SK-MEL-5 (cell line): ENCODE measurements around the gene PLRG1. TPM values are rescaled to one million over a fixed set of nuclear protein-coding genes. Genes with fewer than 3 reads are reported as not detected.
A peak's percentile ranks its signal among the peaks of the same experiment; 100 is the strongest.
"Not testable (repeated sequence)": the region's sequence is repeated elsewhere in the genome, so short reads cannot be mapped to it uniquely, and the experiment has no call there.

Experiments used
- DNase-seq: peaks from one replicate; pipeline ENCODE4 v3.0.0-alpha.2; 2016; ENCODE audit warnings: low read depth, low spot score
- in situ Hi-C: cut with HindIII; loops from 2 replicates; pipeline ENCODE4 v1.10.0; 2016; ENCODE audit warnings: low sequenced_read_pairs, high pct_unique_total_duplicates, low pct_unique_long_range_greater_than_20kb
- polyA plus RNA-seq, 2 experiments: library from polyadenylated mRNA; depleted of rRNA; stranded (reverse); fragments of >200 nt; gene quantifications; 2 replicates each; pipeline ENCODE4 v1.2.3, GENCODE V29; 2015
- total RNA-seq: library from RNA; depleted of rRNA; stranded (reverse); fragments of >200 nt; shearing (Covaris generic); gene quantifications from 2 replicates; pipeline ENCODE4 v1.2.3, GENCODE V29; 2014; rRNA removed

PLRG1 gene
- 98.9 and 117 TPM in 2 replicates for total RNA-seq
- polyA plus RNA-seq (2015; cell fraction: cytosol; rRNA removed) = 77.2 and 77.8 TPM in 2 replicates
- 170 and 208 TPM in 2 replicates for polyA plus RNA-seq (2015; cell fraction: nucleus; rRNA removed)

DNA sequence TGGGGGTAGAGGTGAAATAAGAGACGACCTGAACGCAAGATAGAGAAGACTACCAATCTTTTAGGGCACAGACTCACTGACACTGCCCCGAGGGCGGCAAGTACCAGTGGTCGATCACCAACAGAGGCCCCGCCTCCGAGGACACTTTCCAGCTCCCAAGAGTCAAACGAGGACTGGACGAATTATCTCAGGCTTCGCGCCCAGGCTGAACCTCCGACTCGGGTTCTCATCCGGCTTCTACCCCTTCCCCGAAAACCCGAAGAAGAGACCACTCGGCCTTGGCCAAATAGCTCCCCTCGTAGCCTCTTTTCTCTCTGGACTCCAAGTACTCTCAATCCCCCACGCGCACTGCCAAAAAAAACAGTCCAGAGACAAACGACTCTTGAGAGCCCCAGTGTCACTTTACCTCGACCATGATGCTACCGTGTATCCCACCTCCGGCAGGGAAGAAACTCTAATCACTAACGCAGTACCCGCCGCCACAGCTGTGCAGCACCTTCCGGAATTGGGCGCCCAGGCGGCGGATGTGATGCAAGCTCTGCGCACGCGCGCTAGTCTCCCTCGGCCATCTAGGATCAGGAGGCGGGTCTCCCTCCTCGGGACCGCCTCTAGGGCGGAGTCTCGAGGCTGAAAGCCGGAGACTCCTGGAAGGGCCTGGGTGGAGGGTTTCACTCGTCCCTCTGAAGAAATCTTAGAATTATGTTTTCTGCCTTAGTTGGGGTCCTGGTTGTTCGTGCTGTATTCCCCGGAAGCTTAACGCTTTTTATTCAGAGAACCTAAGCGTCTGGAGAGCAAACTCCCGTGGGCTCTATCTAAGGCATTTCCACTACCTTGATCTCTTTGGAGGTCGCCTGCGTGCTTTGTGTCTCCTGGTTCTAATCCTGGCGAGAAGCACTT is at the start of gene PLRG1:
Gene PLRG1, minus strand, starts transcription at position 507 of the 897 bp plus-strand sequence. Its CDS starts 92 bp downstream, at position 415.
- in situ Hi-C loops = no loop called here
- DNase-seq = peak; percentile 94

DNA sequence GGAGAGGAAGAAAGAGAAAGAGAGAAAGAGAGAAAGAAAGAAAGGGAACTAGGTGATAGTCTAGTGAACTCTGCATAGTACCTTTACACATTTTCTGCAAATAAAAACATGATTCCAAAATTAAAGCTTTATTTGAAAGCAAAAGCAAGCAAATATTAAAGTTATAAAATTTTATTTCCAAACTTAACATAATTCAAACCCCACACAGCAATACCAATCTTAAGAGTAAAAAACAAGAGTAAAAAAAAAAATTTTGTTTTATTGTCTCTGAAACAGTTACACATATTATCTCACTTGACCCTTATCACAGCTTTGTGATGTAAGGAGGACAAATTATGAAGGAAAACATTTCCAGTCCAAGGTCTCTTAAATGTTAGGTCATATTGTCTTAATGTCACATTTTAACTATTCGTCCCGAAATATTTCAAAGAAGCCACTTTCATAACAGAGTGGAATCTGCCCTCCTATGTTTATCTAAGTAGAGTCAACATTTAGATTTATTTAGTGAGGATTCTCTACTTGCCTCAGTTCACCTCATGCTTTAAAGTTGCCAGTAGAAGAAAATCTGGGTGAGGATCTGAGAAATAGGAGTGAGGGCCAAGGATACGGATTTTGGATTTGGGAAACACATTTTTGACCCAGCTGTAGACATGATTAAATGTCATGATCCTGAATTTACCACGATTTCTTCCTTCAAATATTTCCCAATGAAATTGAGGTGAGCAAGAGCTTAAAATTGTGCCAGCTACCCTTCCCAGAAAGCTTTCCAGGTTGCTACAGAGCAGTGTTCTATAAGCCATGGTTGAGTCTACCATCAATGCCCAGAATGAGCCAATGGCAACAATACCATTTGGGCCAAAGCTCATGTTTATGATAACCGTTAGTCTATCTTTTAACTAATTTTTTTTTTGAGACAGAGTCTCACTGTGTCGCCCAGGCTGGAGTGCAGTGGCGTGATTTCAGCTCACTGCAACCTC is 47.9 kb upstream of the PLRG1 start:
- in situ Hi-C loops = no loop called here
- DNase-seq = no peak

DNA sequence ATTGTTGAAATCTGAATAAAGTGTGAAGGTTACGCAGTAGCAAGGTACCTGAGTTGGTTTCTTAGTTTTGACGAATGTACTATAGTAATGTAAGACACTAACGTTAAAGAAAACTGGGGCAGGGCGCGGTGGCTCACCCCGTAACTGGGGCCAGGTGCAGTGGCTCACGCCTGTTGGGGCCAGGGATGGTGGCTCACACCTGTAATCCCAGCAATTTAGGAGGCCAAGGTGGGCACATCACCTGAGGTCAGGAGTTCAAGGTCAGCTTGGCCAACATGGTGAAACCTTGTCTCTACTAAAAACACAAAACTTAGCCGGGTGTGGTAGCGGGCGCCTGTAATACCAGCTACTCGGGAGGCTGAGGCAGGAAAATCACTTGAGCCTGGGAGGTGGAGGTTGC is 47.1 kb upstream of the PLRG1 start:
- in situ Hi-C loops, DNase-seq: not testable (repeated sequence)

DNA sequence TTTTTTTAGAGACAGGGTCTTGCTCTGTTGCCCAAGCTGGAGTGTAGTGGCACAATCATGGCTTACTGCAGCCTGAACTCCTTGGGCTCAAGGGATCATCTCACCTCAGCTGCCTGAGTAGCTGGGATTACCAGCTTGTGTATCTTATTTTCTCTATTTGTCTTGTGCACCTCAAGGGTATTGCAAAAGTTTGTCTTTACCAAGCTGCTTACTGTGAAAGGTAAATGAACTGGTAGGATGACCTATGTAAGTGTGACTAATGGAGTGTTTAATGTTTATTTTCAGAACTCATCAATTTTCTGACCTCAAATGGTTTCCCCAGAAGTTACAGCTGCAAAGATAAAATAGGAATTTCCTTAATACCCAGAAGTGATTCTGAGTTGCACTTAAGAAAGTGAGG is 45.6 kb upstream of the PLRG1 start:
- DNase-seq = no peak
- in situ Hi-C loops = no loop called here

DNA sequence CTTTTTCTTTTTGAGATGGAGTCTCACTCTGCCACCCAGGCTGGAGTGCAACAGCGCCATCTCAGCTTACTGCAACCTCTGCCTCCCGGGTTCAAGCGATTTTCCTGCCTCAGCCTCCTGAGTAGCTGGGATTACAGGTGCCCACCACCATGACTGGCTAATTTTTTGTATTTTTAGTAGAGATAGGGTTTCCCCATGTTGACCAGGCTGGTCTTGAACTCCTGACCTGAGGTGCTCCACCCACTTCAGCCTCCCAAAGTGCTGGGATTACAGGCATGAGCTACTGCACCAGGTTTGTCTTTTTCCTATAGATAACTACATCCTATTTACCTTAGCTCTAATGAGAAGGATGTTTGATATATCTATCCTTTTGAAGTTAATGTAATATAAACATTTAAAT is 44.1 kb upstream of the PLRG1 start:
- in situ Hi-C loops, DNase-seq: not testable (repeated sequence)

DNA sequence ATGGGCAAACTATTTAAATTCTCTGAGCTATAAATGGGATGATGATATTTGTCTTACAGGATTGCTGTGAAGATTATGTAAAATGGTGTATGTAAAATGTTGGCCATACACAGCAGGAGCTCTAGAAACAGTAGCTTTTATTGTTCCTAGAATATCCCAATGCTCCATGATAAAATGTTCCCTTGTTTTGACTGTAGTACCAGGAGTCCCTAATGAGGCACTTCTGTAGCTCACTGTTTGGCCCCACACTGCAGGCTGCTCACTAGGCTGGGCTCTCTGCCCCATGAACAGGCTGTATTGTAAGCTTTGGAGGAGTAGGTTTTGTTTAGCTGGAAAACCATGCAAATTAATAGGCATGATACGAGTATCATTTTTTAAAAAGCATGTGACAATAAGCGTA is 43.7 kb upstream of the PLRG1 start:
- peak; percentile 90 for DNase-seq
- in situ Hi-C loops = no loop called here

DNA sequence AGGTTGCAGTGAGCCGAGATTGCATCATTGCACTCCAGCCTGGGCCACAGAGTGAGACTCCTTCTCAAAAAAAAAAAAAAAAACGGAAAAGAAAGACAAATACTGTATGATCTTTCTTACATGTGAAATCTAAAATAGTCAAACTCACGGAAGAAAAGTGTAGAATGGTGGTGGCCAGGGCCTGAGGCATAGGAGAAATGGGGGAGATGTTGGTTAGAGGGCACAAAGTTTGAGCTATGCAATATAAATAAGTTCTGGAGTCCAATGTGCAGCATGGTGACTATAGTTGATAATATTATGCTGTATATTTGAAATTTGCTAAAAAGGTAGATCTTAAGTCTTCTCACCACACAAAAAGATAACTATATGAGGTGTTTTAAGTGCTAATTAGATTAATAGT is 41.7 kb upstream of the PLRG1 start:
- no peak for DNase-seq
- in situ Hi-C loops = no loop called here

DNA sequence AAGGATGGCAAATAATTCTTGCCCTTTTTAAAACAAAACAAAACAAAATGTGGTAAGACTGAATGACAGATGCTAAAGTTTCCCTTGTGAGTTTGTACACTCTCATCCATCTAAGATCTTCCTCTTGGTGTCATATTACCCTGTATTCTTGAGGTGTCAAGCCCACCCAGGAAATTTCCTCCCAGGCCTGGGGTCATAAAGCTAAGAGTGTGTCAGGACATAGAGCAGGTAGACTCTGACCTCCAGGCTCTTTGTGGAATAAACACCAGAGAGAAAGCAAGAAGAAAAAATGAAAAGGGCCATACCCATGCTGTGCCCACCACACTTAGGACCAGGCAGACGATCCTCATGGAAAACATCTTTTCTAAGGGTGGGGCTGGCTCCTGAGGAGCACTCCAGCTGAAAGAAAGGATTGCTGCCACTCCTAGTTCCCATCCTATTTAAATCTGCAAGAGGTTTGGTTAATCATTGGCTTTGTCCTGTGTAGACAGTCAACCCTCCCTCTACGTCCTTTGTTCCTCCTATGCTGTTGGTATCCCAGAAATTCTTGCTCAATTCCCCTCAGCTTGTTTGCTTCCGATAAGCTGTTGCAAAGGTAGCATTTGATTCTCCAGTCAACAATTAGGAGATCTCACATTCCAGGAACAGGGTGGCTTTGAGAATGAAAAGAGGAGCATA is 40.3 kb upstream of the PLRG1 start, which contains the start of gene FGA:
Gene FGA, minus strand, starts transcription at position 414 of the 678 bp plus-strand sequence. Its CDS starts 55 bp downstream, at position 359.
- DNase-seq = no peak
- in situ Hi-C loops = no loop called here

DNA sequence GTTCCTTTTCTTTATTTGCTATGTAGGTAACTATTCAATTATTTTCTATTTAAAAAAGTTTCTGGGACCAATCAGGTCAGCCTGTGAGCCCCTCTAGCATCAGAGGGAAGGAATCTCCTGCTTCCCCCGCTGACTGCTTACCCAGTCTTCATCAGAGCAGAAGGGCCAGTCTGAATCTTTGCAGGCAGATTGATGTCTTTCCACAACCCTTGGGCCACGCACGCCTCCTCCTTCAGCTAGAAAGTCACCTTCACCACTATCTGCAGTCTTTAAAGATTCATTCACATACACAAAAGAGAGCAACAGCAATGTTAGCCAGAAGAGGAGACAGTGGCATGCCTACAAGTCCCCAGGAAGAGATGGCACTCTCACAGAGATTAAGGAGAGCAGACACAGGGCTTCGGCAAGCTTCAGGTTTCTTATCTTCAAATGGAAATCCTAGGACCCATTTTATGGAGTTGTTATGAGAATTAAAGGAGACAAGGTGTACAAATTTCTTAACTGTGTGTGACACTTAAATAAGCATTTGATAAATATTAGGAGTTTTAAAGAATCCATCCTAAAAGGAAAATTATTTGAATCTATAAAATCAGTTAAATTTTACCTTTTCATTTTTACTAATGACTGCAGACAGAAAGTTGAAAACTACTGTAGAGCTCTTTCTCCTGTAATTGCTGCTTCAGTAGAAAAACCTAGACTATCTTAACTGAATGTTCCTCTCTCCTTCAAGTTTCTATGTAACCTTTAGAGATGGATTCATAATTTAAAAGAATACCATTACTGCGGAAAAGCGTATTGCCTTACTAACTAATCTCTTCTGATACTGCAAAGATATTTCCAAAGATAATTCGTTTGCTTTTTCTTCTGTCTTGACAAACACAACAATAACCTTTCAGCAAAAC is 39.3 kb upstream of the PLRG1 start:
- no peak for DNase-seq
- in situ Hi-C loops = no loop called here

DNA sequence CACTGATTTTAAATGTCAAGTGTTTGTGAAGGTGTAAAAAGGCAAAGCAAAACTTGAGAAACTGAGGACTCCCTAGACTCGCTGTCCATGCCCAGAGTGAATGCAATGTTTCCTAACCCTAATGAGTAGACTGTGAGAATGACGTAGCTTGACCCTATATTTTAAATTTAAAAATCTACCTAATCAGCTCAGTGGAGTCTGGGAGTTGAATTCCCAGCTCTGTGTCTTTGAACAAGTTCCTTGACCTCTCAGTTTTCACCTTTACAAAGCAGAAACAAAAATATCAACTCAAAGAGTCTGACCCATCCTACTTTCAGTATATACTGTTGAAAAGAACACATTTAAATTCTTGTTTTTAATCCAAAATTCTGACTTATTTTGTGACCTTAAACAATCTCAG is 38.0 kb upstream of the PLRG1 start:
- DNase-seq = no peak
- in situ Hi-C loops = no loop called here

DNA sequence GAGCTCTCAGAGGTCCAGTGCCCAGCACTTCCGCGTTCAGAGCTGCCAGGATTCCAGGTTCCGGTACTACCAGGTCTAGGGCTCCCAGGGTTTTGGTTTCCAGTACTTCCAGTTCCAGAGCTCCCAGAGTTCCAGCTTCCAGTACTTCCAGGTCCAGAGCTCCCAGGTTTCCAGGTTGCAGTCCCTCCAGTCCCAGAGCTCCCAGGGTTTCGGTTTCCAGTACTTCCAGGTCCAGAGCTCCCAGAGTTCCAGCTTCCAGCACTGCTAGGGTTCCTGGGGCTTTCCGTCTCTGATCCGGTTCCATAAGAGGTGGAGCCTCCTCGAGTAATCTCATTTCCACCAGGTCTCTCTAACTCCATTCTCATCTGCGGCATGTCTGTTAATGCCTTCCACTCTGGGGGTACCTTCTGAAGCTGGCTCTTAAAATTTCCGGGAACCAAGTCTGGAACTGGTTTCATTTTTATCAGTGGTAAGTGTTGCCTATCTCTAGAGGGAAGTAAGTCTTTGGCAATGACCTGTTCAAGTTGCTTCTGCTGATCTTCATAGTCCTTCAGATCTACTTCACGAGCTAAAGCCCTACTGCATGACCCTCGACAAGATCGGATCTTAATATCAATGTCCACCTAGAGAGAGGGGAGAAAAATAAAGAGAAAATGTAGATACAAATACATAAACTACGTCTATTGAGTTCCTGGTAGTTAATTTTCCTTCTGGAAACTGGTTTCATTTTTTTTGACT is 36.3 kb upstream of the PLRG1 start:
- in situ Hi-C loops = no loop called here
- no peak for DNase-seq

DNA sequence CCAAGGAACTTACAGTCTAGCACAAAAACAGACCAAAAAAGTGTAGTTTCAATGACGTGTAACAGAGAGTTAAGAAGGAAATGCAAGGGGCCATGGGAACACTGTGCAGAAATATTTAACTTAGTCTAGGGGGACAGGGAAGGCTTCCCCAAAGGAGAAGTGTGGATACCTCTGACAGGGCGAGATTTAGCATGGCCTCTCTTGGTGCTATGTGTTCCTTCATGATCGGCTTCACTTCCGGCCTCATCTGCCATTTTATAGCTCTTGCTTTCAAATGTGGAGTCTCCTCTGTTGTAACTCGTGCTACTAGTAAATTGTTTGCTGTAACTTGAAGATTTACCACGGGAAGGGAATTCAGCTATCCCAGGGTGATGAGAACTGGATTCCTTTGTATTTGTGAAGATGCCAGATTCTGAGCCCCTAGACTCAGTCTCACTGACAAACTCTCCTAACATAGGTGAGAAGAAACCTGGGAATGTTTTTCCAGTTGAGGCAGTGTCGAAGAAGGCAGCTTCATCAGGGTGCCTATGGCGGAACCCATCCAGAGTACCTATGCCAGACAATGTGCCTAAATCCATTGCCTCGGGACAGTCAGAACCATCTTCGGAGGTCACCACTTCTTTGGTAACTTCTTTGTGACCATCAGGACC is 35.3 kb upstream of the PLRG1 start:
- no peak for DNase-seq
- in situ Hi-C loops = no loop called here

DNA sequence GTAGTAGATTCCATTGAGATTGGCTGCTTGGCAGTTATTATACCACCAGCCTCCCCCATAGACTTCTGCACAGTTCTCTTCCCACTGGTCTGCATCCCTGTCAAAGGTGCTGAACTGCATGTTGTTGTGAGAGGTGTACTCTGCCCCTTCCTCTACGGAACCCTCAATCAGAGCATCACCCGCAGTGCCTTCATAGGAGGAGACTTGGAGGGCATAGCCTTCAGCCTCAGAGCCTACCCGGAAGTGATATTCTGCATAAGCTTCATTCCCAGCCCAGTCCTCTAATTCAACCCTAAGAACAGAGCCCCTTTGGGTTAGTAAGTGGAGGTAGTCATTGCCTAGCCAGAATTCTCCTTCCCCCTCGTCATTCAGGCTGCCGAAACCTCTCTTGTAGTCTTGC is 34.1 kb upstream of the PLRG1 start:
- DNase-seq = no peak
- in situ Hi-C loops = no loop called here

DNA sequence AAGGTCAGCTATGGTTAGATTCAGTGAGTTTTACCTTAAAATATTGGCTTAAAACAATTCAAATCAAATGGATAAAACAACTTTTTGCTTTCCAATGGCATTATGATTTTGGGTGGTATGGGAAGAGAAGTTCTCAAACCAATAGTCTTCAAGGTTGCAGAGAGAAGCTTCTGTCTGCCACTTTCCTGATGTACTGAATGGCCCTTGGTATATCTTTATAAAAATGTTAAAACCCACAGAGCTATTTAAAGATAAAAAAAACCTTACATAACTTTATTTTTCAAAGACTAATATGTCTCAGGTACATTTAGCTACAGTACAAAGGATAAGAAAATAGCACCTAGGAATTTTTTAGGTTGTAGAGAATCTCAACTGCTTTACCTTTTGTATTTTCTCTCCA is 33.5 kb upstream of the PLRG1 start:
- in situ Hi-C loops = no loop called here
- DNase-seq = no peak

DNA sequence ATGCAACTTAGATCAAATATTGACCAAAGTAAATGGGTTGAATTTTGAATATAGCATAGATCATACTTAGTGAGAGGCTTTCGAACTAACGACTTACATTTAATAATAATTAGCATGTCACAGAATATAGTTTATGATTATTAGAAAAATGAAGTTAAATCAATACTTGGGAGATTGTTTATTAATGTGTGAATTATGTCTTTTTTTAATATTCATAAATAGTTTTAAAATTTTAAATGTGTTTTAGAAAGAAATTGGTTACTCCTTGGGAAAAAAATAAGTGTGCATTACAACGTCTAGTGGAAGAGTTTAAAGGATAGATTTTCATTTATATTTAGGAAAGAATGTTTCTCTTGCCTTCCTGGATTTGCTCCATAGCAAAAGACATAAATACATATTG is 33.0 kb upstream of the PLRG1 start:
- in situ Hi-C loops = no loop called here
- DNase-seq = no peak

DNA sequence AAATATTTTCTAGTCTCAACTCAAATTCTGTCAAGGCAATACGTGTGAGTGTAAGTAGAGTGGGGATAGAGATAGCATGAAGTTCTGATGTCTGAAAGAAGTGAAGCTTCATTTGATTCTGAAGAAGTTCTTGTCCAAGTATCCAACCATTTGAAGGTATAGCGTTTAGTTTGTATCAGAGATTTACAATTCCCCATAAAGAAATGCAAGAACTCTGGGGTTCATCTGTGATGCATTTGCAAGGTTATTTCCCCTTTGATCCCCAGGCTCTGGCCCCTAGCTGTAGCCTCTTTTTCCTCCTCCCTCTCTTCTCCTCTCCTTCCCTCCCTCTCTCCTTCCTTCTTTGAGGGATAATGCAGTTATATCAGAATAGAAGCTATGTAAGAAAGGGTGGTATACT is 32.5 kb upstream of the PLRG1 start:
- in situ Hi-C loops = no loop called here
- DNase-seq = no peak
